Heart right ventricle (tissue), 16 donors: ENCODE results near the gene YOD1. TPM values are rescaled to one million over a fixed set of nuclear protein-coding genes. Genes with fewer than 3 reads are reported as not detected.
A peak's percentile ranks its signal among the peaks of the same experiment; 100 is the strongest.

Experiments
- ATAC-seq, 8 donors: fragments of 200-7000 bp; cut with Tn5 transposase; one replicate each; pipeline ENCODE4 v1.9.1; 2020; ENCODE audit warnings: mild to moderate bottlenecking in 8 of 8, moderate library complexity in 8 of 8, moderate number of reproducible peaks in 1 of 8
- DNase-seq, 2 donors: peaks; one replicate each; pipeline ENCODE4 v3.0.0-alpha.2; 2020
- H3K27ac ChIP-seq, 10 donors: fragments of 200-600 bp; sonication (generic) in 2 of 10; one replicate each; pipeline versions ENCODE4 v1.5.0 to v1.8.0; 2020 to 2022; ENCODE audit warnings: mild to moderate bottlenecking in 3 of 10
- H3K27me3 ChIP-seq, 7 donors: fragments of 200-600 bp; one replicate each; pipeline ENCODE4 v1.8.0; 2021 to 2022; ENCODE audit warnings: mild to moderate bottlenecking in 2 of 7
- H3K36me3 ChIP-seq, 9 donors: fragments of 200-600 bp; sonication (generic) in 1 of 9; one replicate each; pipeline versions ENCODE4 v1.5.0 to v1.8.0; 2020 to 2022; ENCODE audit warnings: mild to moderate bottlenecking in 2 of 9
- H3K4me1 ChIP-seq, 9 donors: fragments of 200-600 bp; sonication (generic) in 1 of 9; one replicate each; pipeline versions ENCODE4 v1.5.0 to v1.8.0; 2020 to 2022; ENCODE audit warnings: mild to moderate bottlenecking in 4 of 9
- H3K4me3 ChIP-seq, 10 donors: fragments of 200-600 bp; sonication (generic) in 2 of 10; one replicate each; pipeline versions ENCODE4 v1.5.0 to v1.8.0; 2020 to 2022; ENCODE audit warnings: mild to moderate bottlenecking in 7 of 10, moderate library complexity in 2 of 10
- H3K9me3 ChIP-seq, 11 donors: fragments of 200-600 bp in 10 of 11; sonication (generic) in 2 of 11; one replicate each; pipeline versions ENCODE4 v1.5.0 to v1.8.0; 2013 to 2022; ENCODE audit warnings: mild to moderate bottlenecking in 2 of 11, control low read depth in 1 of 11, moderate library complexity in 1 of 11
- WGBS, 2 donors: extraction: QIAGEN DNeasy Blood & Tissue Kit; methylation state at CpG; one replicate each; pipeline ENCODE4 v1.1.7; 2013; ENCODE audit warnings: inconsistent platforms in 1 of 2; 5-methylcytosine and 5-hydroxymethylcytosine counted together
- intact Hi-C, 10 donors: fragments of 100-400 bp; cut with DNase I; formaldehyde crosslinking; loops; one replicate each; pipeline versions ENCODE4 v1.11.1 to v1.14.2; 2022
- polyA plus RNA-seq, 2 donors: library from polyadenylated mRNA; stranded (reverse); fragments of 200-250 nt; gene quantifications; one replicate each; pipeline ENCODE4 v1.2.3, GENCODE V29; 2013
- total RNA-seq, 10 donors: library from RNA; stranded (reverse); fragmentation: NEBNext Ultra II Directional in 3 of 10; extraction: Animal tissue kit (Norgen Biotek cat#: 25700) in 3 of 10; gene quantifications; one replicate each; pipeline versions ENCODE4 v1.2.1 to v1.2.4, GENCODE V29; 2021 to 2023
- TF ChIP-seq, protein P1 (sequence below), 9 donors: fragments of 200-600 bp; sonication (generic) in 2 of 9; IDR thresholded peaks; one replicate each; pipeline versions ENCODE4 v1.5.0 to v1.8.0; 2021 to 2022; ENCODE audit warnings: antibody characterized with exemption in 9 of 9, mild to moderate bottlenecking in 5 of 9, moderate library complexity in 1 of 9
- donor health status: Arrhythmogenic right ventricular cardiomyopathy.
- donor health status: ischemic (EF 13 %, LVEDD 7.1; RV severe dilation, severe dysfunction).
- donor health status: healthy with polysubstance abuse.
- donor health status: DM: no; HTN: yes; CAD: no.
- donor health status: DM: no; HTN: no; CAD: no.
- donor health status: ischemic (EF 25% LVEDD 6.9; RV normal size, moderate dysfunction).
- donor health status: ischemic (EF 25% LVEDD 5.7; RV mildly dilated, moderate dysfunction).
- donor health status: healthy.
- donor health status: DM: yes; HTN: yes; CAD: no.
- donor health status: Ischemic cardiomyopathy.
- donor health status: ischemic (EF 35%, LVEDD 5.7; RV mildly dilated, moderate dysfunction).
- donor health status: nonischemic (EF 11% LVEDD 7.7; RV severe dilation, severe dysfunction).
- donor health status: DM: yes; HTN: yes; CAD: no.
- donor health status: PGD.
- donor health status: ischemic (EF 29% LVEDD 5.4; RV normal size, mild dysfunction).
- donor health status: nonischemic (EF 23%, LVEDD 6.1; RV moderate dilation, normal function).

The YOD1 gene
- total and polyA plus RNA-seq, 12 donors: 2.6 to 9.1 (median 5.7) TPM

DNA sequence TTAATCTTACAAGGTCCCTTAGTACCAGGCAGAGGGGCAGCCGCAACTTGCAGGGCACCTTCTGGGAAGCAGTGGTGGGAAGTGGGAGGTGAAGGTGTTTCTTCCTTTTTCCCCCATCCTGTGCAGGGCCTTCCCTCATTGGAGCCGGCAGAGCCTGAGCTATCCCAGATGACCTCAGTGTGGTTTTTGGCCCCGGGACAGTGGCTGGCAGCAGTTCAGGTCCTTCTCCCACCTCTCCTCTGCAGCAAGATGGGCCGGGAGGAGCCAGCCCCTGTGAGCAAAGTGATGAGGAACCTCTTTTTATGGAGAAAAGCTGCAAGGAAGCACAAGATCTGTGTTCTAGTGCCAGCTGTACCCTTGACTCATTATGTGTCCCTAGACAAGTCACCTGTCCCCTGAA is 8.9 kb upstream of the YOD1 start:
- 34 to 44% methylated on average over 4 of the region's 4 CpGs for whole genome bisulfite sequencing, 2 donors
- H3K4me1 ChIP-seq: peaks cover 5 to 73% (median 30%) of the 10 kb centered on the region in 9 donors
- no peak for ATAC-seq

DNA sequence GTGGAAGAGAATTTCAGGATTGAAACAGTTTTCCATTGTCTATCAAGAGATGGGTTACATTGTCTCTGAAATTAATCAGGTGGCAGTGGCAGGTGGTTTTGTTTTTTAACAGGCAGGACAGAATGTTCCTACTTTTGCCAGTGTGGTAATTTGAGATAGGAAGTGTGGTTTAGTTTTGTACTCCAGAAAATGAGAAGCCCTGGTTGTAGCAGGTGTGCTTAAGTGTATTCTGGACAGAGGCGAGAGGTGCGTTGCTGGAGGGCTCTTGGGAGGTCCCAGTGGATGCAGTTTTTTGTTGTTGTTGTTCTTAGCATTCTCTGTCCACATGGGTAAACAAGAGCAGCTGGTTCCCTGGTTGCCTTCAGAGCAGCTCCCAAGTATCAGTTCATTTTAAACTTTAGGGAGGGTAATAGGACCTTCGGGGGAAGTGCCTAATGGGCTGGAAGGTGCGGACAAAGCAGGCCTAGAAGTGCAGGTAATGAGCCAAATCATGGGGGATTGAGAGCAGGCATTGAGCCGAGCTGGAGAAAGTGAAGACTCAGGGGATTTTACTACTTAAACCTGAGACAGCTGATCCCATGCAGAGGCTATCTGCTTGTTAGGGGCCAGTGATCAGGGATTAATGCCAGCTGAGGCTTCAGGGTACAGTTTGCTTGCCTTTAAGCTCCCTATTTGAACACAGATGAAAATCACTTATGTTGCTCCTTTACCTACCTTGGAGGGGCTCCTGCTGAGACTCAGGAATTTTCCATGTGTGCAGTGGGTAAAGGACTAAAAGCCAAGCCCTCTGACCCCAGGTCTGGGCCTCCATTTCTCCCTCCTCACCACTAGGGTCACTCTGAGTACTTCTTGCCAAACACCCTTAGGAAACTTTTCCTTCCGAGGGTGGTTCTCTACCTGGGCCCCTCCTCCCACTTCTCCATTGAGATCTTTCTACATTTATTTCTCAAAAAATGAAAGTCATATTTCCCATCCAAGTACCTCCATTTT is 8.2 kb upstream of the YOD1 start:
- intact Hi-C loops: no loop called here
- H3K27me3 ChIP-seq: no peaks in the 10 kb centered on the region
- peak in 3 of 8 donors; percentile 12 to 63 (median 29) for ATAC-seq
- H3K4me1 ChIP-seq: peaks cover 5 to 71% (median 27%) of the 10 kb centered on the region in 9 donors
- TF ChIP-seq, protein P1, sequence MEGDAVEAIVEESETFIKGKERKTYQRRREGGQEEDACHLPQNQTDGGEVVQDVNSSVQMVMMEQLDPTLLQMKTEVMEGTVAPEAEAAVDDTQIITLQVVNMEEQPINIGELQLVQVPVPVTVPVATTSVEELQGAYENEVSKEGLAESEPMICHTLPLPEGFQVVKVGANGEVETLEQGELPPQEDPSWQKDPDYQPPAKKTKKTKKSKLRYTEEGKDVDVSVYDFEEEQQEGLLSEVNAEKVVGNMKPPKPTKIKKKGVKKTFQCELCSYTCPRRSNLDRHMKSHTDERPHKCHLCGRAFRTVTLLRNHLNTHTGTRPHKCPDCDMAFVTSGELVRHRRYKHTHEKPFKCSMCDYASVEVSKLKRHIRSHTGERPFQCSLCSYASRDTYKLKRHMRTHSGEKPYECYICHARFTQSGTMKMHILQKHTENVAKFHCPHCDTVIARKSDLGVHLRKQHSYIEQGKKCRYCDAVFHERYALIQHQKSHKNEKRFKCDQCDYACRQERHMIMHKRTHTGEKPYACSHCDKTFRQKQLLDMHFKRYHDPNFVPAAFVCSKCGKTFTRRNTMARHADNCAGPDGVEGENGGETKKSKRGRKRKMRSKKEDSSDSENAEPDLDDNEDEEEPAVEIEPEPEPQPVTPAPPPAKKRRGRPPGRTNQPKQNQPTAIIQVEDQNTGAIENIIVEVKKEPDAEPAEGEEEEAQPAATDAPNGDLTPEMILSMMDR (IDR thresholded peaks at IDR 0.05): no peak
- no peak overlapping the region for H3K4me3 ChIP-seq
- no peak for DNase-seq
- H3K9me3 ChIP-seq: no peaks in the 10 kb centered on the region
- H3K36me3 ChIP-seq: peaks cover 0 to 52% (median 13%) of the 10 kb centered on the region in 9 donors
- 73 to 82% methylated on average over 6 of the region's 6 CpGs for WGBS, 2 donors
- H3K27ac ChIP-seq: peak overlapping the region; percentile 20 to 93 (median 54)

More for the DNA sequence above, 8.9 kb upstream of the YOD1 start:
- DNase-seq: no peak
- Histone ChIP-seq H3K27me3 (no peaks in the 10 kb centered on the region), H3K36me3 (peaks cover 0 to 59% (median 13%) of the 10 kb centered on the region in 9 donors), H3K4me3 (no peak overlapping the region), H3K27ac (peak overlapping the region in 8 of 10 donors; percentile 11 to 93 (median 54)), H3K9me3 (no peaks in the 10 kb centered on the region)
- TF ChIP-seq, protein P1 (IDR thresholded peaks at IDR 0.05): no peak
- intact Hi-C loops: no loop called here

DNA sequence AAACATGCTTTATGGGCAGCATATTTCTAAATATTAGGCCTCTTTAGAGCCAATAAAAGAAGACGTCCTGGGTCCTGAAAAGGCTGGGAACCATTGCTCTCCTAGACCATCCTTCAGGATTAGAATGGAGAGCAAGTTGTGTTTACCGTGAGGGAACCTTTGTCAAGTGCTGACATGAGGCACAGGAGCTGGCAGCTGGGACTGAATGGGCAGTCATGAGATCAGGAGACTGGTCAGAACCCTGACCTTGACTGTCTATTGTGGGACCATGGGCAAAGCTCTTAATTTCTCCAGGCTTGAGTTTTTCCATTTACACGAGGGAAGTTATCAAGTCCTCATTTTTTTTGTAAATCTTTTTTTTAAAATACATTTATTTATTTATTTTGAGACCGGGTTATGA is 7.2 kb upstream of the YOD1 start:
- Histone ChIP-seq H3K4me1 (peaks cover 5 to 70% (median 24%) of the 10 kb centered on the region in 9 donors), H3K36me3 (peaks cover 0 to 45% (median 13%) of the 10 kb centered on the region in 9 donors), H3K27ac (peak overlapping the region; percentile 24 to 93 (median 56)), H3K27me3 (no peaks in the 10 kb centered on the region), H3K4me3 (no peak overlapping the region), H3K9me3 (no peaks in the 10 kb centered on the region)
- peak in 1 of 2 donors; percentile 37 for DNase-seq
- intact Hi-C loops: no loop called here
- WGBS, 2 donors: 61 to 76% methylated on average over 4 of the region's 4 CpGs
- TF ChIP-seq, protein P1 (IDR thresholded peaks at IDR 0.05): no peak
- ATAC-seq: peak in 5 of 8 donors; percentile 36 to 64 (median 54)

DNA sequence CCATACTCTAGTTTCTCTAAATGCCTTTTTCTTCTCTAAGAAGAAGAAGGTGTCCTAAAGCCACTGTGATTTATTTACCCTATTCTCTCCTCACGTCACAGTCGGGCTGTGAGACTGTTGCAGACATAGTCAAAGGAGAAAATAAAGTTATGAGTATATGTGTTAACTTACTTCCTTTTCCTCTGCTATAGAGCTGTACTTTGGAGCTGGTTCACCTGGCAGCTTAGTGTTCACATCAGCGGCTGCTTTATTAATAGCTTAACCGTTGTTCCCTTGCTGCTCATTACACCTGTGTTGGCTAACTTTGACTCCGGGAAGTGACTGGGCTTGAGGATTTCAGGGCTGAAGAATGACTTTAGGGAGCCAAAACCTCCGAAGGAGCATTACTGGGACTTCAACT is 5.7 kb upstream of the YOD1 start:
- Histone ChIP-seq H3K4me1 (peaks cover 8 to 77% (median 33%) of the 10 kb centered on the region in 9 donors), H3K27me3 (no peaks in the 10 kb centered on the region), H3K27ac (peak overlapping the region in 8 of 10 donors; percentile 4 to 94 (median 93)), H3K9me3 (no peaks in the 10 kb centered on the region), H3K36me3 (peaks cover 0 to 29% (median 0%) of the 10 kb centered on the region in 9 donors), H3K4me3 (peak overlapping the region in 7 of 10 donors; percentile 1 to 23 (median 8))
- ATAC-seq (no peak), DNase-seq (no peak)
- TF ChIP-seq, protein P1 (IDR thresholded peaks at IDR 0.05): no peak
- intact Hi-C loops: no loop called here
- whole genome bisulfite sequencing, 2 donors: 72 to 73% methylated on average over 6 of the region's 6 CpGs
